Hepatocyte (in vitro differentiated cells): ENCODE data around the gene FBF1. TPM values are rescaled to one million over a fixed set of nuclear protein-coding genes. Genes with fewer than 3 reads are reported as not detected.
A peak's percentile ranks its signal among the peaks of the same experiment; 100 is the strongest.

ENCODE experiments used
- DNase-seq: peaks from one replicate; pipeline ENCODE4 v3.0.0-alpha.2; 2016; ENCODE audit warnings: low spot score
- H2AFZ ChIP-seq: fragments of 200-600 bp; sonication (generic); 2 replicates; pipeline ENCODE4 v1.6.0; 2016; ENCODE audit warnings: antibody characterized with exemption, mild to moderate bottlenecking
- H3K27ac ChIP-seq: fragments of 200-600 bp; sonication (generic); 2 replicates; pipeline ENCODE4 v1.5.1; 2016; ENCODE audit warnings: mild to moderate bottlenecking
- H3K27me3 ChIP-seq: fragments of 200-600 bp; sonication (generic); 2 replicates; pipeline ENCODE4 v1.6.1; 2016
- H3K36me3 ChIP-seq: fragments of 200-600 bp; sonication (generic); replicated peaks from 2 replicates; pipeline ENCODE4 v1.5.1; 2016; ENCODE audit warnings: low read depth; ENCODE audit not compliant: insufficient read depth
- H3K4me1 ChIP-seq: fragments of 200-600 bp; sonication (generic); 2 replicates; pipeline ENCODE4 v1.5.1; 2016; ENCODE audit warnings: mild to moderate bottlenecking, moderate library complexity; ENCODE audit not compliant: insufficient read depth
- H3K4me2 ChIP-seq: fragments of 200-600 bp; sonication (generic); 2 replicates; pipeline ENCODE4 v1.6.0; 2016
- H3K4me3 ChIP-seq: fragments of 200-600 bp; sonication (generic); 2 replicates; pipeline ENCODE4 v1.5.1; 2016; ENCODE audit warnings: mild to moderate bottlenecking
- H3K79me2 ChIP-seq: fragments of 200-600 bp; sonication (generic); 2 replicates; pipeline ENCODE4 v1.6.0; 2017; ENCODE audit warnings: mild to moderate bottlenecking
- H3K9me2 ChIP-seq: fragments of 200-600 bp; sonication (generic); replicated peaks from 2 replicates; pipeline ENCODE4 v1.6.0; 2017; ENCODE audit warnings: mild to moderate bottlenecking; ENCODE audit not compliant: insufficient read depth
- H3K9me3 ChIP-seq: fragments of 200-600 bp; sonication (generic); 2 replicates; pipeline ENCODE4 v1.5.1; 2016; ENCODE audit warnings: low read depth, mild to moderate bottlenecking
- H4K20me1 ChIP-seq: fragments of 200-600 bp; sonication (generic); 2 replicates; pipeline ENCODE4 v1.6.0; 2016; ENCODE audit warnings: mild to moderate bottlenecking; ENCODE audit not compliant: insufficient read depth, poor library complexity, severe bottlenecking
- EZH2 ChIP-seq: fragments of 200-600 bp; sonication (generic); IDR thresholded peaks from 2 replicates; pipeline ENCODE4 v1.6.1; 2016; ENCODE audit warnings: antibody characterized with exemption, mild to moderate bottlenecking, borderline replicate concordance
- EZH2phosphoT487 ChIP-seq: fragments of 200-600 bp; sonication (generic); IDR thresholded peaks from one replicate; pipeline ENCODE4 v1.6.1; 2018; ENCODE audit warnings: antibody characterized with exemption, mild to moderate bottlenecking, low read depth, moderate library complexity; ENCODE audit not compliant: unreplicated experiment, severe bottlenecking
- WGBS: methylation state at CpG from one replicate; pipeline ENCODE4 v1.1.6; 2016; ENCODE audit warnings: low lambda C conversion rate; ENCODE audit errors: missing lambda C conversion rate; 5-methylcytosine and 5-hydroxymethylcytosine counted together
- polyA plus RNA-seq: library from polyadenylated mRNA; unstranded; fragments of >200 nt; fragmentation: Nextera tagmentation; extraction: Ambion mirVana; gene quantifications from 2 replicates; pipeline ENCODE4 v1.2.1, GENCODE V29; 2016
- total RNA-seq: library from RNA; depleted of rRNA; stranded (reverse); fragments of >200 nt; gene quantifications from 2 replicates; pipeline ENCODE4 v1.2.3, GENCODE V29; 2014
- TF ChIP-seq, protein P1 (sequence below): fragments of 200-600 bp; sonication (generic); IDR thresholded peaks from 2 replicates; pipeline ENCODE4 v1.5.1; 2016; ENCODE audit warnings: antibody characterized with exemption, mild to moderate bottlenecking; ENCODE audit not compliant: poor library complexity

FBF1 gene
- total RNA-seq (3.0 and 6.1 TPM in 2 replicates), polyA plus RNA-seq (9.7 and 11.0 TPM in 2 replicates)

- H2AFZ ChIP-seq = peak within 1 kb of the TSS; percentile 89
- WGBS = 2% methylated on average over 52 of the region's 63 CpGs
These were observed at the start of gene FBF1 for GRCh38 chr17:75940727-75941441. Gene FBF1, minus strand, starts transcription at chr17:75941042. Its CDS starts 2,893 bp downstream, at chr17:75938149.

GRCh38 chr17:75987041-75987440 lies 46.2 kb upstream of the FBF1 start:
- no peaks in the 10 kb centered on the region for H3K27me3 ChIP-seq
- WGBS = 84% methylated on average over 4 of the region's 4 CpGs
- H3K4me1 ChIP-seq = peaks cover 11% of the 10 kb centered on the region
- no peak for DNase-seq
- H3K9me2 ChIP-seq = no peaks in the 10 kb centered on the region
- H3K4me2 ChIP-seq = no peak overlapping the region
- no peak overlapping the region for H3K27ac ChIP-seq
- no peak overlapping the region for H3K4me3 ChIP-seq
- peaks cover 16% of the 10 kb centered on the region for H3K79me2 ChIP-seq
- TF ChIP-seq, protein P1, sequence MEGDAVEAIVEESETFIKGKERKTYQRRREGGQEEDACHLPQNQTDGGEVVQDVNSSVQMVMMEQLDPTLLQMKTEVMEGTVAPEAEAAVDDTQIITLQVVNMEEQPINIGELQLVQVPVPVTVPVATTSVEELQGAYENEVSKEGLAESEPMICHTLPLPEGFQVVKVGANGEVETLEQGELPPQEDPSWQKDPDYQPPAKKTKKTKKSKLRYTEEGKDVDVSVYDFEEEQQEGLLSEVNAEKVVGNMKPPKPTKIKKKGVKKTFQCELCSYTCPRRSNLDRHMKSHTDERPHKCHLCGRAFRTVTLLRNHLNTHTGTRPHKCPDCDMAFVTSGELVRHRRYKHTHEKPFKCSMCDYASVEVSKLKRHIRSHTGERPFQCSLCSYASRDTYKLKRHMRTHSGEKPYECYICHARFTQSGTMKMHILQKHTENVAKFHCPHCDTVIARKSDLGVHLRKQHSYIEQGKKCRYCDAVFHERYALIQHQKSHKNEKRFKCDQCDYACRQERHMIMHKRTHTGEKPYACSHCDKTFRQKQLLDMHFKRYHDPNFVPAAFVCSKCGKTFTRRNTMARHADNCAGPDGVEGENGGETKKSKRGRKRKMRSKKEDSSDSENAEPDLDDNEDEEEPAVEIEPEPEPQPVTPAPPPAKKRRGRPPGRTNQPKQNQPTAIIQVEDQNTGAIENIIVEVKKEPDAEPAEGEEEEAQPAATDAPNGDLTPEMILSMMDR = no peak
- no peak for TF ChIP-seq EZH2phosphoT487
- no peak for TF ChIP-seq EZH2
- H3K9me3 ChIP-seq = no peaks in the 10 kb centered on the region
- no peak overlapping the region for H2AFZ ChIP-seq
- no peaks in the 10 kb centered on the region for H4K20me1 ChIP-seq
- H3K36me3 ChIP-seq = no peaks in the 10 kb centered on the region

More at GRCh38 chr17:75940727-75941441, at the start of gene FBF1:
- Histone ChIP-seq H3K36me3 (no peaks in the 10 kb centered on the region), H3K4me1 (no peaks in the 10 kb centered on the region), H3K9me3 (no peaks in the 10 kb centered on the region), H3K27ac (peak within 1 kb of the TSS; percentile 55), H3K4me2 (peak within 1 kb of the TSS; percentile 90), H3K27me3 (no peaks in the 10 kb centered on the region), H3K4me3 (peak within 1 kb of the TSS; percentile 93), H3K79me2 (no peaks in the 10 kb centered on the region), H4K20me1 (no peaks in the 10 kb centered on the region), H3K9me2 (no peaks in the 10 kb centered on the region)
- DNase-seq = peak; percentile 97
- TF ChIP-seq EZH2 (no peak), EZH2phosphoT487 (no peak)
- TF ChIP-seq, protein P1 = no peak

DNA sequence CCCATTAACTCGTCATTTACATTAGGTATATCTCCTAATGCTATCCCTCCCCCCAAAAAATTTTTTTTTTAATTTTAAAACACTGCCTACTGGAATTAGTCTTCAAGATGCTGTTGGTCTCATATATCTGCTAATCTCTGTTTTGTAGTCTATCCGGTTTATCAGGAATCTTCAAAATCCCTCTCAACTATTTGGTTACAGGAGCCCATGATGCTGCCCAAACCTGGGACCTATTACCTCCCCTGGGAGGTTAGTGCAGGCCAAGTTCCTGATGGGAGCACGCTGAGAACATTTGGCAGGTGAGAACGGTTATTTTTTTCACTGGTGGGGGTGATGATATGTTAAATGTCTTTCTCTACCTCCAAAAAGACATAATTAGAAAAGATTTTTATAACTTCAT lies 45.1 kb upstream of the FBF1 start:
- Histone ChIP-seq H3K9me2 (no peaks in the 10 kb centered on the region), H3K27ac (no peak overlapping the region), H3K27me3 (no peaks in the 10 kb centered on the region), H3K4me1 (peaks cover 21% of the 10 kb centered on the region), H3K4me2 (no peak overlapping the region), H3K9me3 (no peaks in the 10 kb centered on the region), H4K20me1 (no peaks in the 10 kb centered on the region), H3K79me2 (peaks cover 23% of the 10 kb centered on the region), H3K4me3 (no peak overlapping the region), H3K36me3 (no peaks in the 10 kb centered on the region), H2AFZ (no peak overlapping the region)
- 88% methylated on average over 4 of the region's 4 CpGs for whole genome bisulfite sequencing
- DNase-seq = no peak
- no peak for TF ChIP-seq EZH2
- TF ChIP-seq, protein P1 = no peak
- TF ChIP-seq EZH2phosphoT487 = no peak
